GM23338 (cell line): ENCODE measurements around the gene AGER. TPM values are rescaled to one million over a fixed set of nuclear protein-coding genes. Genes with fewer than 3 reads are reported as not detected.

Experiments used
- ATAC-seq: fragments of 200-7000 bp; cut with Tn5 transposase; 3 replicates; pipeline ENCODE4 v1.9.1; 2020
- DNase-seq: peaks from one replicate; pipeline ENCODE4 v3.0.0-alpha.2; 2015; ENCODE audit warnings: low spot score
- H2AFZ ChIP-seq: fragments of 200-600 bp; sonication (generic); 2 replicates; pipeline ENCODE4 v1.8.0; 2016; ENCODE audit warnings: antibody characterized with exemption, mild to moderate bottlenecking, moderate library complexity
- H3F3A ChIP-seq: fragments of 200-600 bp; sonication (generic); replicated peaks from 2 replicates; pipeline ENCODE4 v1.8.0; 2017; ENCODE audit warnings: antibody characterized with exemption, mixed run types, low read depth
- H3K27ac ChIP-seq: fragments of 200-600 bp; sonication (generic); 2 replicates; pipeline ENCODE4 v1.6.1; 2016; ENCODE audit warnings: low read depth
- H3K27me3 ChIP-seq: fragments of 200-600 bp; sonication (generic); 2 replicates; pipeline ENCODE4 v1.8.0; 2016; ENCODE audit warnings: mild to moderate bottlenecking, mixed run types, moderate library complexity; ENCODE audit not compliant: insufficient read depth
- H3K36me3 ChIP-seq: fragments of 200-600 bp; sonication (generic); 2 replicates; pipeline ENCODE4 v1.8.0; 2016; ENCODE audit warnings: mild to moderate bottlenecking; ENCODE audit not compliant: insufficient read depth
- H3K4me1 ChIP-seq: fragments of 200-600 bp; sonication (generic); 2 replicates; pipeline ENCODE4 v1.8.0; 2016; ENCODE audit warnings: mild to moderate bottlenecking, moderate library complexity; ENCODE audit not compliant: insufficient read depth
- H3K4me2 ChIP-seq: fragments of 200-600 bp; sonication (generic); 2 replicates; pipeline ENCODE4 v1.7.1; 2017; ENCODE audit warnings: mixed run types
- H3K4me3 ChIP-seq: fragments of 200-600 bp; sonication (generic); 2 replicates; pipeline ENCODE4 v1.6.1; 2016; ENCODE audit warnings: mixed run types
- H3K79me2 ChIP-seq: fragments of 200-600 bp; sonication (generic); replicated peaks from 2 replicates; pipeline ENCODE4 v1.8.0; 2017; ENCODE audit warnings: mild to moderate bottlenecking; ENCODE audit not compliant: insufficient read depth
- H3K9me2 ChIP-seq: fragments of 200-600 bp; sonication (generic); 2 replicates; pipeline ENCODE4 v1.8.0; 2017; ENCODE audit not compliant: insufficient read depth
- H4K20me1 ChIP-seq: fragments of 200-600 bp; sonication (generic); replicated peaks from 2 replicates; pipeline ENCODE4 v1.8.0; 2017; ENCODE audit warnings: mild to moderate bottlenecking; ENCODE audit not compliant: insufficient read depth
- H3K27ac Mint-ChIP-seq: 2 replicates; pipeline ENCODE4 v1.8.0; 2020; ENCODE audit warnings: inconsistent platforms, mild to moderate bottlenecking, moderate library complexity, mixed read lengths
- H3K27me3 Mint-ChIP-seq: 3 replicates; pipeline ENCODE4 v1.8.0; 2022; ENCODE audit warnings: low read depth, mild to moderate bottlenecking, moderate library complexity, mixed read lengths, inconsistent platforms; ENCODE audit not compliant: insufficient read depth, poor library complexity
- H3K36me3 Mint-ChIP-seq: 3 replicates; pipeline ENCODE4 v1.8.0; 2021; ENCODE audit warnings: low read depth, mild to moderate bottlenecking, inconsistent platforms, moderate library complexity, mixed read lengths
- H3K4me1 Mint-ChIP-seq: 3 replicates; pipeline ENCODE4 v1.8.0; 2020; ENCODE audit warnings: mild to moderate bottlenecking, inconsistent platforms, mixed read lengths
- H3K4me3 Mint-ChIP-seq: 3 replicates; pipeline ENCODE4 v1.8.0; 2021; ENCODE audit warnings: moderate library complexity, mild to moderate bottlenecking, inconsistent platforms, mixed read lengths
- H3K9me3 Mint-ChIP-seq: 3 replicates; pipeline ENCODE4 v1.8.0; 2020; ENCODE audit warnings: moderate library complexity, mild to moderate bottlenecking, inconsistent platforms, mixed read lengths
- CREB1 ChIP-seq: fragments of 250-450 bp; sonication (Bioruptor Pico); IDR thresholded peaks from 2 replicates; pipeline ENCODE4 v1.5.0; 2020; ENCODE audit warnings: low read depth, mild to moderate bottlenecking, moderate library complexity
- EZH2 ChIP-seq: fragments of 200-600 bp; sonication (generic); IDR thresholded peaks from one replicate; pipeline ENCODE4 v1.8.0; 2017; ENCODE audit warnings: antibody characterized with exemption, mild to moderate bottlenecking, low read depth; ENCODE audit not compliant: unreplicated experiment
- JUNB ChIP-seq: IDR thresholded peaks from one replicate; pipeline ENCODE4 v1.6.1; 2016; ENCODE audit warnings: antibody characterized with exemption; ENCODE audit not compliant: unreplicated experiment
- NANOG ChIP-seq: IDR thresholded peaks from 2 replicates; pipeline ENCODE4 v1.6.1; 2016; ENCODE audit warnings: antibody characterized with exemption, borderline replicate concordance
- POLR2AphosphoS5 ChIP-seq: IDR thresholded peaks from 2 replicates; pipeline ENCODE4 v1.6.1; 2016; ENCODE audit warnings: antibody characterized with exemption, low read depth
- REST ChIP-seq: IDR thresholded peaks from one replicate; pipeline ENCODE4 v1.6.1; 2018; ENCODE audit warnings: antibody characterized with exemption; ENCODE audit not compliant: unreplicated experiment
- ZNF114 ChIP-seq: fragments of 250-450 bp; sonication (Bioruptor Pico); IDR thresholded peaks from 2 replicates; pipeline ENCODE4 v1.5.0; 2020; ENCODE audit warnings: mild to moderate bottlenecking, moderate library complexity
- ZNF331 ChIP-seq: fragments of 250-450 bp; sonication (Bioruptor Pico); IDR thresholded peaks from 2 replicates; pipeline ENCODE4 v1.5.0; 2020; ENCODE audit warnings: low read depth, mild to moderate bottlenecking, moderate library complexity
- polyA plus RNA-seq: library from polyadenylated mRNA; unstranded; fragments of >200 nt; fragmentation: Nextera tagmentation; extraction: Ambion mirVana; gene quantifications from 2 replicates; pipeline ENCODE4 v1.2.1, GENCODE V29; 2016
- total RNA-seq: library from RNA; depleted of rRNA; stranded (reverse); fragments of >200 nt; shearing (Covaris generic); gene quantifications from 2 replicates; pipeline ENCODE4 v1.2.3, GENCODE V29; 2014
- TF ChIP-seq, protein P1 (sequence below): IDR thresholded peaks from 2 replicates; pipeline ENCODE4 v1.6.1; 2016; ENCODE audit warnings: antibody characterized with exemption
- TF ChIP-seq, protein P2 (sequence below): fragments of 250-450 bp; sonication (Bioruptor Pico); IDR thresholded peaks from 2 replicates; pipeline ENCODE4 v1.5.0; 2020; ENCODE audit warnings: mild to moderate bottlenecking, moderate library complexity

AGER gene
- total and polyA plus RNA-seq, 2 experiments from 2014 or later = 2.3 to 3.4 TPM

DNA sequence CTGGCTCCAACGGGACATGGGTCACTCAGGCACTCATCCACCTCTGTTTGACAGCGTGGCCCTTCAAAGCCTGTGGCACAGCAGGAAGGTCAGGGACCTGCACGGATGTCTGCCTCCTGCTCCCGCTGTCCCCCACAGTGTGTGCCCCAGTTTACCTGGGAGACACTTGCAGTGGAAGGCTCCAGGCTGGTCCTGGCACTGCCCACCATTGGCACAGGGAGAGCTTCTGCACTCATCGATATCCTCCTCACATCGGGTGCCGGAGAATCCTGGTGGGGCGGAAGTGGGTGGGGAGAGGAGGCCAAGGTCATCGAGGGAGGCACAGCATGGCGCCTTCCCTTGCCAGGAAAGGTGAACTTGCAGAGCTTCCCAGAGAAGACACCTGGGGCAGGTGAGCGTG, 32.9 kb upstream of the AGER start:
- no peak overlapping the region for H3K4me3 ChIP-seq
- no peaks in the 10 kb centered on the region for H3K27me3 ChIP-seq
- H3K4me1 Mint-ChIP-seq = no peaks in the 10 kb centered on the region
- 0 out of 2 replicates have a peak, but pooled peaks cover 3% of the 10 kb centered on the region for H3K9me2 ChIP-seq
- H3F3A ChIP-seq = no peaks in the 10 kb centered on the region
- H3K4me3 Mint-ChIP-seq = no peak overlapping the region
- no peaks in the 10 kb centered on the region for H3K36me3 ChIP-seq
- no peaks in the 10 kb centered on the region for H4K20me1 ChIP-seq
- TF ChIP-seq POLR2AphosphoS5 (no peak), JUNB (no peak)
- TF ChIP-seq, protein P1, sequence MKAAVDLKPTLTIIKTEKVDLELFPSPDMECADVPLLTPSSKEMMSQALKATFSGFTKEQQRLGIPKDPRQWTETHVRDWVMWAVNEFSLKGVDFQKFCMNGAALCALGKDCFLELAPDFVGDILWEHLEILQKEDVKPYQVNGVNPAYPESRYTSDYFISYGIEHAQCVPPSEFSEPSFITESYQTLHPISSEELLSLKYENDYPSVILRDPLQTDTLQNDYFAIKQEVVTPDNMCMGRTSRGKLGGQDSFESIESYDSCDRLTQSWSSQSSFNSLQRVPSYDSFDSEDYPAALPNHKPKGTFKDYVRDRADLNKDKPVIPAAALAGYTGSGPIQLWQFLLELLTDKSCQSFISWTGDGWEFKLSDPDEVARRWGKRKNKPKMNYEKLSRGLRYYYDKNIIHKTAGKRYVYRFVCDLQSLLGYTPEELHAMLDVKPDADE = no peak
- H3K4me1 ChIP-seq = no peaks in the 10 kb centered on the region
- DNase-seq (no peak), ATAC-seq (no peak)
- H3K27me3 Mint-ChIP-seq = peaks cover 9% of the 10 kb centered on the region
- H3K36me3 Mint-ChIP-seq = no peaks in the 10 kb centered on the region
- no peak overlapping the region for H2AFZ ChIP-seq
- H3K79me2 ChIP-seq = no peaks in the 10 kb centered on the region
- H3K9me3 Mint-ChIP-seq = no peaks in the 10 kb centered on the region; the same call in 2 of the 3 replicates
- H3K4me2 ChIP-seq = no peak overlapping the region
- no peak overlapping the region for H3K27ac Mint-ChIP-seq
- H3K27ac ChIP-seq = no peak overlapping the region

DNA sequence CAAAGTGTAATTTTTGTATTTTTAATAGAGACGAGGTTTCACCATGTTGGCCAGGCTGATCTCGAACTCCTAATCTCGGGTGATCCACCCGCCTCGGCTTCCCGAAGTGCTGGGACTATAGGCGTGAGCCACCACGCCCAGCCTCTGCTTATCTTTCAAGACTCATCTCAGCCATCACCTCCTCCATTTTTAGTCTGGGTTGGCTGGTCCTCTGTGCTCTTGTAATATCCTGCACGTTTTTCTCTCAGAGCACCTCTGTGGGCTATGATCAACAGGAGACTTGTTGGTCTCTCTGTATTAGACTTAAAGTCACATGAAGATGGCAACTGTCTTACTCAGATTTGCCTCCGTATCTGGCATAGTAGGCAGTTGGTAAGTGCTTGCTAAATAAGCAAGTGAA, 32.2 kb upstream of the AGER start:
- no peak overlapping the region for H3K4me3 ChIP-seq
- H3K27me3 Mint-ChIP-seq = peaks cover 6% of the 10 kb centered on the region
- no peaks in the 10 kb centered on the region for H3K4me1 ChIP-seq
- H3K4me2 ChIP-seq = no peak overlapping the region
- H3K27me3 ChIP-seq = no peaks in the 10 kb centered on the region
- ATAC-seq (no peak), DNase-seq (no peak)
- H3K36me3 ChIP-seq = no peaks in the 10 kb centered on the region
- no peaks in the 10 kb centered on the region for H3F3A ChIP-seq
- no peaks in the 10 kb centered on the region for H3K36me3 Mint-ChIP-seq
- no peaks in the 10 kb centered on the region for H3K79me2 ChIP-seq
- no peak overlapping the region for H3K4me3 Mint-ChIP-seq
- no peak overlapping the region for H3K27ac ChIP-seq
- H3K9me2 ChIP-seq = 0 out of 2 replicates have a peak, but pooled peaks cover 3% of the 10 kb centered on the region
- H2AFZ ChIP-seq = no peak overlapping the region
- no peaks in the 10 kb centered on the region for H3K4me1 Mint-ChIP-seq
- no peaks in the 10 kb centered on the region; the same call in 2 of the 3 replicates for H3K9me3 Mint-ChIP-seq
- H3K27ac Mint-ChIP-seq = no peak overlapping the region
- H4K20me1 ChIP-seq = no peaks in the 10 kb centered on the region
- TF ChIP-seq EZH2 = no peak
- TF ChIP-seq, protein P1 = no peak
- no peak for TF ChIP-seq NANOG
- no peak for TF ChIP-seq REST
- TF ChIP-seq ZNF114 (CRISPR knock-in tag) = no peak
- no peak for TF ChIP-seq CREB1
- TF ChIP-seq, protein P2, sequence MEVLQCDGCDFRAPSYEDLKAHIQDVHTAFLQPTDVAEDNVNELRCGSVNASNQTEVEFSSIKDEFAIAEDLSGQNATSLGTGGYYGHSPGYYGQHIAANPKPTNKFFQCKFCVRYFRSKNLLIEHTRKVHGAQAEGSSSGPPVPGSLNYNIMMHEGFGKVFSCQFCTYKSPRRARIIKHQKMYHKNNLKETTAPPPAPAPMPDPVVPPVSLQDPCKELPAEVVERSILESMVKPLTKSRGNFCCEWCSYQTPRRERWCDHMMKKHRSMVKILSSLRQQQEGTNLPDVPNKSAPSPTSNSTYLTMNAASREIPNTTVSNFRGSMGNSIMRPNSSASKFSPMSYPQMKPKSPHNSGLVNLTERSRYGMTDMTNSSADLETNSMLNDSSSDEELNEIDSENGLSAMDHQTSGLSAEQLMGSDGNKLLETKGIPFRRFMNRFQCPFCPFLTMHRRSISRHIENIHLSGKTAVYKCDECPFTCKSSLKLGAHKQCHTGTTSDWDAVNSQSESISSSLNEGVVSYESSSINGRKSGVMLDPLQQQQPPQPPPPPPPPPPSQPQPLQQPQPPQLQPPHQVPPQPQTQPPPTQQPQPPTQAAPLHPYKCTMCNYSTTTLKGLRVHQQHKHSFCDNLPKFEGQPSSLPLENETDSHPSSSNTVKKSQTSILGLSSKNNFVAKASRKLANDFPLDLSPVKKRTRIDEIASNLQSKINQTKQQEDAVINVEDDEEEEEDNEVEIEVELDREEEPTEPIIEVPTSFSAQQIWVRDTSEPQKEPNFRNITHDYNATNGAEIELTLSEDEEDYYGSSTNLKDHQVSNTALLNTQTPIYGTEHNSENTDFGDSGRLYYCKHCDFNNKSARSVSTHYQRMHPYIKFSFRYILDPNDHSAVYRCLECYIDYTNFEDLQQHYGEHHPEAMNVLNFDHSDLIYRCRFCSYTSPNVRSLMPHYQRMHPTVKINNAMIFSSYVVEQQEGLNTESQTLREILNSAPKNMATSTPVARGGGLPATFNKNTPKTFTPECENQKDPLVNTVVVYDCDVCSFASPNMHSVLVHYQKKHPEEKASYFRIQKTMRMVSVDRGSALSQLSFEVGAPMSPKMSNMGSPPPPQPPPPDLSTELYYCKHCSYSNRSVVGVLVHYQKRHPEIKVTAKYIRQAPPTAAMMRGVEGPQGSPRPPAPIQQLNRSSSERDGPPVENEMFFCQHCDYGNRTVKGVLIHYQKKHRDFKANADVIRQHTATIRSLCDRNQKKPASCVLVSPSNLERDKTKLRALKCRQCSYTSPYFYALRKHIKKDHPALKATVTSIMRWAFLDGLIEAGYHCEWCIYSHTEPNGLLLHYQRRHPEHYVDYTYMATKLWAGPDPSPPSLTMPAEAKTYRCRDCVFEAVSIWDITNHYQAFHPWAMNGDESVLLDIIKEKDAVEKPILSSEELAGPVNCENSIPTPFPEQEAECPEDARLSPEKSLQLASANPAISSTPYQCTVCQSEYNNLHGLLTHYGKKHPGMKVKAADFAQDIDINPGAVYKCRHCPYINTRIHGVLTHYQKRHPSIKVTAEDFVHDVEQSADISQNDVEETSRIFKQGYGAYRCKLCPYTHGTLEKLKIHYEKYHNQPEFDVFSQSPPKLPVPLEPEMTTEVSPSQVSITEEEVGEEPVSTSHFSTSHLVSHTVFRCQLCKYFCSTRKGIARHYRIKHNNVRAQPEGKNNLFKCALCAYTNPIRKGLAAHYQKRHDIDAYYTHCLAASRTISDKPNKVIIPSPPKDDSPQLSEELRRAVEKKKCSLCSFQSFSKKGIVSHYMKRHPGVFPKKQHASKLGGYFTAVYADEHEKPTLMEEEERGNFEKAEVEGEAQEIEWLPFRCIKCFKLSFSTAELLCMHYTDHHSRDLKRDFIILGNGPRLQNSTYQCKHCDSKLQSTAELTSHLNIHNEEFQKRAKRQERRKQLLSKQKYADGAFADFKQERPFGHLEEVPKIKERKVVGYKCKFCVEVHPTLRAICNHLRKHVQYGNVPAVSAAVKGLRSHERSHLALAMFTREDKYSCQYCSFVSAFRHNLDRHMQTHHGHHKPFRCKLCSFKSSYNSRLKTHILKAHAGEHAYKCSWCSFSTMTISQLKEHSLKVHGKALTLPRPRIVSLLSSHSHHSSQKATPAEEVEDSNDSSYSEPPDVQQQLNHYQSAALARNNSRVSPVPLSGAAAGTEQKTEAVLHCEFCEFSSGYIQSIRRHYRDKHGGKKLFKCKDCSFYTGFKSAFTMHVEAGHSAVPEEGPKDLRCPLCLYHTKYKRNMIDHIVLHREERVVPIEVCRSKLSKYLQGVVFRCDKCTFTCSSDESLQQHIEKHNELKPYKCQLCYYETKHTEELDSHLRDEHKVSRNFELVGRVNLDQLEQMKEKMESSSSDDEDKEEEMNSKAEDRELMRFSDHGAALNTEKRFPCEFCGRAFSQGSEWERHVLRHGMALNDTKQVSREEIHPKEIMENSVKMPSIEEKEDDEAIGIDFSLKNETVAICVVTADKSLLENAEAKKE = no peak
- TF ChIP-seq ZNF331 = no peak
- no peak for TF ChIP-seq JUNB
